ENCODE results near the gene DSCAML1. TPM values are rescaled to one million over a fixed set of nuclear protein-coding genes. Genes with fewer than 3 reads are reported as not detected.

DSCAML1 gene
- total RNA-seq, 1 donor from 2014 or later, result 0.09 TPM

DNA sequence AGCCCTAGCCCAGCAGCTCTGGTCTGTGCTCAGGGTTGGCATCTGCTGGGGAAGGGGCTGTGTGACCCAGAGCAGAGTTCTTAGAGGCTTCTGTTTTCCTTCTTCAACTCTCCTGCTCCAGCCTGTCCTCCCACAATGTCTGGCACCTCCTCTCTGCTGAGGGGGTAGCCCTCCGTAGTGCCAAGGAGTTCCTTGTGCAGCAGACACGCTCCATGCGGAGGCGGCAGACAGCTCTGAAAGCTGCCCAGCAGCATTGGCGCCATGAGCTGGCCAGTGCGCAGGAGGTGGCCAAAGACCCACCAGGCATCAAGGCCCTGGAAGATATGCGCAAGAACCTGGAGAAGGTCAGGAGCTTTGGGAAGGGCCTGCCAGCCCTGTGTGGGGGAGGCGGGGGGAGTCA is 400.0 kb downstream of the DSCAML1 start:
- H3K27me3 Mint-ChIP-seq (ENCODE audit: low read depth), result no peaks in the 10 kb centered on the region
- H3K4me1 Mint-ChIP-seq, result peaks cover 14% of the 10 kb centered on the region
- peaks cover 16% of the 10 kb centered on the region for H3K9me3 Mint-ChIP-seq
- TF ChIP-seq, protein P1, sequence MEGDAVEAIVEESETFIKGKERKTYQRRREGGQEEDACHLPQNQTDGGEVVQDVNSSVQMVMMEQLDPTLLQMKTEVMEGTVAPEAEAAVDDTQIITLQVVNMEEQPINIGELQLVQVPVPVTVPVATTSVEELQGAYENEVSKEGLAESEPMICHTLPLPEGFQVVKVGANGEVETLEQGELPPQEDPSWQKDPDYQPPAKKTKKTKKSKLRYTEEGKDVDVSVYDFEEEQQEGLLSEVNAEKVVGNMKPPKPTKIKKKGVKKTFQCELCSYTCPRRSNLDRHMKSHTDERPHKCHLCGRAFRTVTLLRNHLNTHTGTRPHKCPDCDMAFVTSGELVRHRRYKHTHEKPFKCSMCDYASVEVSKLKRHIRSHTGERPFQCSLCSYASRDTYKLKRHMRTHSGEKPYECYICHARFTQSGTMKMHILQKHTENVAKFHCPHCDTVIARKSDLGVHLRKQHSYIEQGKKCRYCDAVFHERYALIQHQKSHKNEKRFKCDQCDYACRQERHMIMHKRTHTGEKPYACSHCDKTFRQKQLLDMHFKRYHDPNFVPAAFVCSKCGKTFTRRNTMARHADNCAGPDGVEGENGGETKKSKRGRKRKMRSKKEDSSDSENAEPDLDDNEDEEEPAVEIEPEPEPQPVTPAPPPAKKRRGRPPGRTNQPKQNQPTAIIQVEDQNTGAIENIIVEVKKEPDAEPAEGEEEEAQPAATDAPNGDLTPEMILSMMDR (conservative IDR thresholded peaks at IDR 0.05), result no peak
- H3K27ac Mint-ChIP-seq (ENCODE audit: unreplicated experiment), result no peak overlapping the region
- no peak overlapping the region for H3K4me3 Mint-ChIP-seq
- H3K36me3 Mint-ChIP-seq (ENCODE audit: low read depth), result peaks cover 48% of the 10 kb centered on the region
- DNase-seq (ENCODE audit: low read depth, low spot score), result no peak

DNA sequence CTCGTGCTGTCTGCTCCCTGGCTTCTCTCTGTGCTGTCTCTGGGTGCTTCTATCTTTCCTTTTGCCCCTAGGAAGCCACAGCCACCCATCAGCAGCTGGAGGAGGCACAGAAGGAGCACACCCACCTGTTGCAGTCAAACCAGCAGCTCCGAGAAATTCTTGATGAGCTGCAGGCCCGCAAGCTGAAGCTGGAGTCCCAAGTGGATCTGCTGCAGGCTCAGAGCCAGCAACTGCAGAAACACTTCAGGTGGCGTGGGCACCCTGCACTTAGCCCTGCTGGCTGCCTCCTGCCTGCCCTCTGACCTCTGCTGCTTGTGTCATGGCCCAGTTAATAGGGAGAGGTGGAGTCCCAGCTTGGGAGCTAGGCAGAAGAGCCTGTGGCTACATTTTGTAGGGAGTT is 401.5 kb downstream of the DSCAML1 start:
- H3K4me3 Mint-ChIP-seq, result no peak overlapping the region
- DNase-seq (ENCODE audit: low read depth, low spot score), result no peak

DNA sequence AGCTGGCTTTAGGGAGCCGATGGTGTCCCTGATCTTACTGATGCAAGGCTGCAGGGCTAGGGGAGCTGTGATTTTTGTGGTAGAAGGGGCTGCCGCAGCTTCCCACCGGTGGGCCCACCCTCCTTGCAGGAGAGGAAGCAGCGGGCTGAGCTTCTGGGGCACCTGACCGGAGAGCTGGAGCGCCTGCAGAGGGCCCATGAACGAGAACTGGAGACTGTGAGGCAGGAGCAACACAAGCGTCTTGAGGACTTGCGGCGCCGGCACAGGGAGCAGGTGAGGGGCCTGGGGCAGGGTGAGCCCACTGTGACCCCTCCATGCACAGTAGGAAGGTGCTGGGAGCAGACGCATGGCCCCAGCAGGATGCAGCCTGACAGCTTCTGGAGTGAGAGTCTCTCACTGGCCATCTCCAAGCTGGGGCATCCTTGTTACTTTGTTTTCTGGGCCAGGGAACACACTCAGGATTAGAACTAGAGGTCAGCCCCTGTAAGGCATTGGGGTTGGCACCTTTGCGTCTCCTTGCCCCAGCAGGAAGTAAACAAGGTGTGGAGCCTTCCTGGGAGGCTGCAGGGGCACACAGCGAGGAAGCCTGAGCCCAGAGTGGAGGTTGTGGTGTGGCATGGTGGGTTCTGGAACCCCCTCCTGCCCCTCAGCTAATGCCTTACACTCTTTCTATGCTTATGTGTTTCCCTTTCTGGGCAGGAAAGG is 402.6 kb downstream of the DSCAML1 start:
- Mint-ChIP-seq H3K4me3 (no peak overlapping the region), H3K27ac (ENCODE audit: unreplicated experiment) (no peak overlapping the region), H3K27me3 (ENCODE audit: low read depth) (no peaks in the 10 kb centered on the region), H3K4me1 (peaks cover 15% of the 10 kb centered on the region), H3K36me3 (ENCODE audit: low read depth) (peaks cover 27% of the 10 kb centered on the region), H3K9me3 (peaks cover 3% of the 10 kb centered on the region)
- TF ChIP-seq, protein P1 (conservative IDR thresholded peaks at IDR 0.05), result no peak
- no peak for DNase-seq (ENCODE audit: low read depth, low spot score)

More for the DNA sequence above, 401.5 kb downstream of the DSCAML1 start:
- Mint-ChIP-seq H3K27me3 (ENCODE audit: low read depth) (no peaks in the 10 kb centered on the region), H3K4me1 (peaks cover 15% of the 10 kb centered on the region), H3K36me3 (ENCODE audit: low read depth) (peaks cover 39% of the 10 kb centered on the region), H3K9me3 (peaks cover 11% of the 10 kb centered on the region), H3K27ac (ENCODE audit: unreplicated experiment) (no peak overlapping the region)
- TF ChIP-seq, protein P1 (conservative IDR thresholded peaks at IDR 0.05), result no peak

DNA sequence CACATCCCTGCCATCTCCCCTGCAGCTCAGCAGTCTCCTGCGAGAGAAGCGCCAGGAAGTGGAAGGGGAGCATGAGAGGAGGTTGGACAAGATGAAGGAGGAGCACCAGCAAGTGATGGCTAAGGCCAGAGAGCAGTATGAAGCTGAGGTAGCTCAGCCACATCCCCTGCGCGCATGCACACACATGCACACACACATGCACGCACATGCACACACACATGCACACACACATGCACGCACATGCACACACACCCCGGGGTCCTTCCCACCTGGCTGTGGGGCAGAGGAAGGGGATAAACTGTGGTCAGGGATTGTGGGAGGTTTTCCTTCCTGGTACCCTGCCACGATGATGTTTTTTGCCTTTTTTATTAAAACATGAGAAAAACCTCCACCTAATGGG is 404.0 kb downstream of the DSCAML1 start:
- H3K27me3 Mint-ChIP-seq (ENCODE audit: low read depth), result no peaks in the 10 kb centered on the region
- H3K9me3 Mint-ChIP-seq, result peaks cover 2% of the 10 kb centered on the region
- no peak for DNase-seq (ENCODE audit: low read depth, low spot score)
- peaks cover 15% of the 10 kb centered on the region for H3K4me1 Mint-ChIP-seq
- peaks cover 18% of the 10 kb centered on the region for H3K36me3 Mint-ChIP-seq (ENCODE audit: low read depth)
- H3K27ac Mint-ChIP-seq (ENCODE audit: unreplicated experiment), result peak overlapping the region; percentile 35
- H3K4me3 Mint-ChIP-seq, result no peak overlapping the region
- TF ChIP-seq, protein P1 (conservative IDR thresholded peaks at IDR 0.05), result no peak

DNA sequence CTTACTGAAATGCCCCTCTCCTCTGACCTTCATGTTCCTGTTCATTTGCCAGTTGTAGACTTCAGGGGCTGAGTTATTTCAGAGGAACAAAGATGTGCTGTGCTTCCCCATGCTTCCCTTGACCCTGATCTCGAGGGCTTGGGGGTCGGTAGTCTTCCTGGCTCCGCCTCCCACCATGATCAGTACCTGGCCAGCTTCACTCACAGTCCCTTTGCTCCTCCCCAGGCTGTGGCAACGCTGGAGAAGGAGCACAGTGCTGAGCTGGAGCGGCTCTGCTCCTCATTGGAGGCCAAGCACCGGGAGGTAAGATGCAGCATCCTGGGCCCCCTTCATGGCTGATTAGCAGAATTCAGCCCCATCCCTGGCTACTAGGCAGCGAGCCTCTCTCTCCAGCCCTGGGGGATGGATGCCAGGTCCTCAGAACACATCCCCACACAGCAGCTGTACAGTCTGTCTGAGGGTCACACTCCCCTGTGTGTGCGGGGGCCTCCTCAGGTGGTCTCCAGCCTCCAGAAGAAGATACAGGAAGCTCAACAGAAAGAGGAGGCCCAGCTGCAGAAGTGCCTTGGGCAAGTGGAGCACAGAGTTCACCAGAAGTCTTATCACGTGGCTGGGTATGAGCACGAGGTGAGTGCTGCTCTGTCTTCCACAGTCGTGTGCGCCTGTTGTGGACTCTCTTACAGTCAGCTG is 404.9 kb downstream of the DSCAML1 start:
- no peaks in the 10 kb centered on the region for H3K9me3 Mint-ChIP-seq
- peak overlapping the region; percentile 32 for H3K27ac Mint-ChIP-seq (ENCODE audit: unreplicated experiment)
- H3K4me1 Mint-ChIP-seq, result peaks cover 15% of the 10 kb centered on the region
- TF ChIP-seq, protein P1 (conservative IDR thresholded peaks at IDR 0.05), result no peak
- H3K4me3 Mint-ChIP-seq, result no peak overlapping the region
- no peak for DNase-seq (ENCODE audit: low read depth, low spot score)
- no peaks in the 10 kb centered on the region for H3K27me3 Mint-ChIP-seq (ENCODE audit: low read depth)
- H3K36me3 Mint-ChIP-seq (ENCODE audit: low read depth), result peaks cover 11% of the 10 kb centered on the region

All from neural crest cell (in vitro differentiated cells).